T47D (cell line): ENCODE results near the gene DAB2IP.

Experiments
- DNase-seq, 2 experiments: peaks; one replicate each; pipeline versions ENCODE4 v3.0.0 to v3.0.0-alpha.2; 2011 to 2012; ENCODE audit warnings: low read depth in 1 of 2, low spot score in 1 of 2
- JUND ChIP-seq: IDR thresholded peaks from 2 replicates; pipeline ENCODE4 v1.6.1; 2012; ENCODE audit warnings: low read depth
- in situ Hi-C: cut with HindIII; loops from 2 replicates; pipeline ENCODE4 v1.10.0; 2016; ENCODE audit warnings: low sequenced_read_pairs, low pct_unique_long_range_greater_than_20kb

The DAB2IP gene

DNA sequence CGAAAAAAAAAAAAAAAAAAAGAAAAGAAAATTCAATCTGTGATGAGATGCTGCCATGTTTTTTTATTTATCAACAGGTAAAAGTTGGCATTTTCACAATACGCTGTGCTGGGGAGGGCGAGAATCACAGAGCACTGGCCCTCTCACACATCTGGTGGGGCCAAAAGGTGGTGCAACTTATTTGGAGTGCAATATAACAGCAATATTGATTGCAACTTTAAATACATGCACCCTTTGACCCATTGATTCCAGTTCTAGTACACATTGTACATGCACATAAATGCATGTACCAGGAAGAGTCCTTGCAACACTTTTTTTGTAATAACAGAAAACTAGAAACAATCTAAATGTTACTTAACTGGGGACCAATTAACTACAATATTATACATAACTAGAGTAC, 159.1 kb downstream of the DAB2IP start:
- DNase-seq, result no peak
- TF ChIP-seq JUND, result no peak
- in situ Hi-C loops, result no loop called here

DNA sequence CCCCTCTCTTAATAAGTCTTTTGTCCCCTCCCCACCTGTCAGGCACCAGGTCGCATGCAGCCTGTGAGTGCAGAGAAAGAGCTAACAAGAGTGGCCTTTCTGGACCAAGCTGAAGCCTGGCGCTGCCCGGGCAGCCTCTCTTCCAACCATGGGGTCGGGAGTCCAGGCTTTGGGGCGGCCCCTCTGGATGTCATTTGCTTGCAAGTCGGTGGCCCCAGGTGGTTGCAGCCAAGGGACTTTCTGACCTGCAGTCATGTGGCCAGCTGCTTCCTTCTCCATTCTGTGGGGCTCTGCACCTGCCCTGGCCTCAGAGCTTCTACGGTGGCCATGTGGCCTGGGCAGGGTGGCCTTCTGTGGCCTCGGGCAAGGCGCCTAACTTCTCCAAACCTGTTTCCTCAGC, 159.7 kb downstream of the DAB2IP start:
- DNase-seq, result no peak
- in situ Hi-C loops, result no loop called here
- TF ChIP-seq JUND, result no peak

DNA sequence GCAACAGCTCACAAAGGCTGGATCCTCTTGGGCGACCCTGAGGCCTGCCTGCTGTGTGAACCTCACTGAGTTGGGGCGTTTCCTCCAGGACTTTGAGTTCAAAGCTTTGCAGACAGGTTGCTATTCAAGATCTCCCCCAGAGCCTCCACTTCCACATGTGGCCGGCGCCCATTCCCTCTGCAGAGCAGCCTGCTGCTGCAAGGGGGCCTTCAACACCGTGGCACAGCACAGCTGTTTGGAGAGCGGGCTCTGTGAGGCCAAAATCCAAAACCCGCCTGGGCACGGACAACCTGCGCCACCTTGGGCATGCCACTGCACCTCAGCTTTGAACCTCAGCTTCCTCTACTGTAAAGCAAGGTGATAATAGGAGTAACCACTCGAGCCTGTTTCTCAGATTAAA, 160.3 kb downstream of the DAB2IP start:
- no peak for DNase-seq
- no peak for TF ChIP-seq JUND
- in situ Hi-C loops, result no loop called here

DNA sequence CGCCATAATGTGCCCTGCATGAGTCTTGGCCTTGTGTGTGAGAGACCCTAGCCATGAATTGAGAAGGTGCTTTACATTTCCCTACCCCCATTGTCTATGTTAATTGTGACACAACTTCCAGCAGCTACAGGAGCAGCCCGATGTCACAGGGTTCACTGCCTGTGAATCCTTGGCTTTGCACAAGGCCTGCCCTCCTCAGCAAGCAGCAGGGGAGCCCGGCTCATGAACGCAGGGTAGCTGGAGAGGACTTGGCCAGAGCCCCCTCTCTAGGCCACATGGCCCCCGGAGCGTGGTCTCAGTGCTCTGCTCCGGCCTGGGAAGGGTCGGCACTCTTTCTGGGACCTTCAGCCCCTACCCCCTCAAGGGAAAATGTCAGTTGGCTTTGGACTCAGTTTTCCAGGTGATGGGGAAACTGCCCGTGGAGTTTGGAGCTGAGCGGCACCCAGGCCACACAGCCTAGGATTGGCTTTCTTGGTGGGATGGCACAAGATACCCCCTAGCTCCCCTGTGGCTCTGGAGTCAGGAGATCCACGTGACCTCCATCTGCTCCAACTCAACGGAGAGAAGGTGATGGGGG, 160.8 kb downstream of the DAB2IP start:
- TF ChIP-seq JUND, result no peak
- in situ Hi-C loops, result no loop called here
- DNase-seq, result no peak

DNA sequence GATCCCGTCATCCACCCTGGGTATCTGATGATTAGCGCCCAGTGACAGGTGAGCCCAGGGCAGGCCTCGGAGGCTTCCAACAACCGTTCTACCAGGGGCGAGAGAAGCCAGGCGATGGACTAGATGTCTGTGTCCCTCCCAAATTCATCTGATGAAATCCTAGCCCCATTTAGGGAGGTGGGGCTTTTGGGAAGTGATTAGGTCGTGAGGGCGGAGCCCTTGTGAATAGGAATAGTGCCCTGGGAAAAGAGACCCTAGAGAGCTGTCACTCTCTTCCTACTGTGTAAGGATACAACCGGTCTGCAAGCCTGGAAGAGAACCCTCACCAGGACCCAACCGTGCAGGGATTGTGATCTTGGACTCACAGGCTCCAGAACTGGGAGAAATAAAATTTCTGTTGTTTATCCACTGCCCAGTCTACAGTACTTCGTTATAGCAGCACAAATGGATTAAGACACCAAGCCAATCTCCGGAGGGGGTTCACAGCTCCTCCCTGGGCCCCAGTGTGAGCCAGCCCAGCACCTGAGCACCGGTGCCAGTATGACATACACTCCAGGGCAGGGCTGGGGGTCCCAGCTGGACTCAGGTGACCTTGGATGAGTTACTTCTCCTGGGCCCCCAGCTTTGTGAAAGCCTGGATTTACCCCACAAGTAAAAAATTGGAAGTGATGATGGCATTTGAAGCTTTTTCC, 162.2 kb downstream of the DAB2IP start:
- in situ Hi-C loops, result no loop called here
- DNase-seq, result no peak
- no peak for TF ChIP-seq JUND

DNA sequence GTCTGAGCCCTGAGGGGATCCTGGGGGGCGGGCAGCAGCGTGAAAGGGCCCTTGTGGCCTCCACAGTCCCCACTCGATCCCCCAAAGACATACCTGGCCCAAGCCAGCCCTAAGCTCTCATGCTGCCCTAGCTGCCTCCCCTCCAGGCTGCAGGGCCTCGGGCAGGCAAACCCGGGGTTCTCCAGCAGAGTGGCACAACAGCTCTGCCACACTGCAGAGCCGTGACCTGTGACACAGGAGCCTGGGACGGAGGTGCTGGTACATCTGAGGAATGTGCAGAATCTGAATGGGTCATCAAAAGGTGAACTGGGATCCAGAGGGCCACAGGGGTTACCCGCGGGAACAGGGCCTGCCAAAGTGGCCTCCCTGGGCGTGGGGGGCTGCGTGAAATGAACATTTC, 163.2 kb downstream of the DAB2IP start:
- no peak for TF ChIP-seq JUND
- in situ Hi-C loops, result no loop called here
- no peak for DNase-seq

DNA sequence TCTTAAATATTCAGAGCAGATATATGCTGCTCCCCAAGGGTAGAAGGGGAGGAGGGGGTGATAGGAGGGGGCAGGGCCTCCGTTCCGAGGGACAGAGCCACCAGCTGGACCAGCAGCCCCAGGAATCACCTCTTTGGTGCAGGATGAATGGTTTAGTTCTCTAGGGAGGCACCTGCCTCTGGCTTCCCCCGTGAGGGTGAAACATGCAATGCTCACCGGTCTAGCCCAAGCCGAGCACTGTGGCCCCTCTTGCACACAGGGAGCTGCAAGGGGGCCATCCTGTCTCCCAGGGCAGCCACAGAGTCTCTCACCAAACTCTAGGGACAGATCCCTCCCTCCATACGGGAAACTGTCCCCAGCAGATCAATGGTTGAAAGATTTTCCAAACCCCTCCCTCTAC, 163.7 kb downstream of the DAB2IP start:
- no peak for DNase-seq
- no peak for TF ChIP-seq JUND
- in situ Hi-C loops, result no loop called here

DNA sequence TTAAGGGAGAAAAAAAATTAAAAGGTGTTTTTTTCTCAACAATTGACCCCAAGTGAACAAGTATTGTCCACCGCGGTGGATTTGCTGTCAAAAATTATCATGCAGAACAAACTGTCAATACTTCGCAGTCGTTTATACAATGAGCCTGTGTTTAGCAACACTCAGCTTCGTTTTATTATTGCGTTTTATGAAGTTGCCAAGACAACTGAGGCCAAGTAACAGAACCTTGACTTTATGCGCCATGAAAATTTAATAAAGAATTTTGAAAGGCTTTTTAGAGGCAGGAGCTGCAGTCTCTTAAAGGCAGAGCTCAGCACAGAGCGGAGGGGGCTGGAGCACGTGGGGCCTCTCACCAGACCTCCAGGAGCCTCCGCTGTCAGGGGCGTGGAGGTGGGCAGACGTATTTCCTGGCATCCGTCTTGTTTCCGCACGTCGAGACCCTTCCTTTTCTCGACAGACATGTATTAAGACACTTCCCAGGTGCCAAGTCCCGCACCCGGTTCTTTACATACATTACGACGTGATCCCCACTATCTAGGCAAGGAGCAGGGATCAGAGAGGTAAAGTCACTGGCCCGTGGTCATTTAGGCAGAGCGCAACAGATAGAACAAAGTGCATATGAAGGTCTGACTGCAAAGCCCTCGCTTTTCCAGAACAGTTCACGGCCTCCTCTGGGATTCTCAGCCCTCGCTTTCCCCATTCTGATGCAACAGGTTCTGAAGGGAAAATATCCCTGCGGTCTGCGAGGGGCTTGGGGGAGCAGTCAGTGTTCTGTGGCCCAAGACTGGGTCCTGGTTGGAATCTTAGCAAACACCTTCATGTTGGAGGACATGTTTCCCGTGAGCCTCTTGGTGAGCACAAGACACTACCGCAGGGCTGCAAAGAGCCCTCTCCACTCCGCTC, 164.4 kb downstream of the DAB2IP start:
- no peak for TF ChIP-seq JUND
- in situ Hi-C loops, result no loop called here
- DNase-seq, result no peak

DNA sequence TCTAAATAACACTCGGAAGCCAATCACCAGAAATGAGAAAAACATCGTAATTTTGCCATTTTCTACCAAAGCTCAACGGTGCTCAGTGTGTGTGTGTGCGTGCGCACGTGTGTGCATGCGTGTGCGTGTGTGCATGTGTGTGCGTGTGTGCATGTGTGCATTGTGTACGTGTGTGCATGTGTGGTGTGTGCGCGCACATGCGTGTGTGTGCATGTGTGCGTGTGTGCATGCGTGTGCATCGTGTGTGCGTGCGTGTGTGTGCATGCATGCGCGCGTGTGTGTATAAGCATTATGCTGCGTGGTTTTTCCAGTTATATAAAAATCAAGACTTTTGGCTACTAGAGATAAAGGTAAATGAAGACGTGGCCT, 165.0 kb downstream of the DAB2IP start:
- in situ Hi-C loops, result no loop called here
- DNase-seq, result no peak
- TF ChIP-seq JUND, result no peak

DNA sequence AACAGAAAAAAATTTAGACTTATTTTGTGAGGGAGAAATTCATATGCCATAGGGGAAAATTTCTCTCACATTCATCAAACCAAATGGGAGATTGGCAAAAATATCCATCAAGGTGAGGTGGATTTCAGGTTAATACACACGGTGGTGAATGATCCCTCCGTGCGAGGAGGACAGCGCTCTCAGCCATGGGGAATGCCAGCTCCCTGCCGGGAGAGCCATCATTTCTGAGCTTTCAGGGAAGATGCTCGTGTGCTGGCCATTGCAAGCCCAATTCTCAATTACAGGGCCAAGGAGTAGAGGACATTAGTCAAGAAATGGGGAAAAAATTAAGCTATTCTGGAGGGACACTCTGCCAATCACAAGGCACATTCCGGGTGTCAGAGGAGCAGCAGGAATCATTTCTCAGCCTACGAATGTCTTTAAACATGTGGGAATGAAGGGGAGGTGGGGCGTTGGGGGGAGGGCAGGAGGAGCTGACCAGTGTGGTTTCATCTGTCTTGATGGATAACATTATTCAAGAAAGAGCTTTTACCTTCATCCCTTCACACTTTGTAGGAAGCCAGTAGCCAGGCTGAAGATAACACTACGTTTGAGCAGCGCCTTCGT, 165.5 kb downstream of the DAB2IP start:
- no peak for TF ChIP-seq JUND
- in situ Hi-C loops, result no loop called here
- DNase-seq, result no peak

DNA sequence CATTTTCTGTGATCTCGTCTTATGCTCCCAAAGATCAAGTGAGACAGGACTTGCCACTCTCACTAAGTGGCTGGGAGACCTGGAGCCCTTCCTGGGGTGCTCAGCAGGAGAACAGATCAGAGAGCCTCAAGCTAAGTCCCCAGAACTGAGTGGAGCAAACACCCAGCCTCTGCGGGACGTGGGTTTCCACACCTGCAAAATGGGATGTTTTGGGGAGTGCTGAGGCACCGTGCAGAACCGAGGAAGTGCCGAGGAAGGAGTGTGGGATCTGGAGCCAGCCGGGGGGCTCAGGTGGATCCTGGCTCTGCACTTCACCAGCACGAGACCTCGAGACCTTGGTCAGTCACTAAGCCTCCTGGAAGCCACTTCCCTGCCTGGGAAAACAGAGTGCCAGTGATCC, 166.0 kb downstream of the DAB2IP start:
- no peak for TF ChIP-seq JUND
- DNase-seq, result no peak
- in situ Hi-C loops, result no loop called here

DNA sequence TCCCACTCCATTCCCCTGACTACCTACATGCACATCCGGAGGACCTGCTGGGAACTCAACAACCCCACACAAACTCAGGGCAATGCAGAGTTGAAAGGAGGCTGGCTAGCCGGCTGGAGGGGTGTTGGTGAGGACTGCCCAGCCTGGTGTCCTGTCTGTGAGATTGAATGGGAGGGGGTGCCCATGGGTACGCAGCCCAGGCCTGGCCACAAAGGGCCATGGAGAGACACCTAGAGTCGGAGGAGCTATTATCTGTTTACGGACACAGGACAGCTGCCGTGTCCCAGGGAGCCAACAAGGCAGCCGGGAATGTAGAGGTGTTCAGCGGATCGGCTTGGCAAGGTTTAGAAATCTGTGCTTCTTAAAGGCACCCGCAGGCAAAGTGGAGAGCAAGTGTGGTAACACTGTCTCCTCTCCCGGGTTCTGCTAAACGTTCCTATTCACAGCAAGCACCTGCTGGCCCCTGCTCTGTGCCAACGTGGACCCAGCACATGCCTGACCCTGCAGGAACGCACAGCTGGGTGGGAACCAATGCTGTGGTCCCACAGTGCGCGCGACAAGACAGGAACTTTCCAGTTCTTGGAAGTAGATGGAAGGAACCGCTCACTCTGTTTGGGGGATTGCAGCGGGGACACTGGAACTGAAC, 166.7 kb downstream of the DAB2IP start:
- TF ChIP-seq JUND, result no peak
- in situ Hi-C loops, result no loop called here
- no peak for DNase-seq
